HEK293 (cell line): ENCODE results near the gene IRF7.

Experiments
- CTCF ChIP-seq: fragments of 450-650 bp; formaldehyde crosslinking; IDR thresholded peaks from 2 replicates; pipeline ENCODE4 v1.5.1; 2016; ENCODE audit warnings: missing biosample characterization, missing genetic modification characterization
- PRDM4 ChIP-seq: fragments of 450-650 bp; formaldehyde crosslinking; IDR thresholded peaks from 2 replicates; pipeline ENCODE4 v1.5.1; 2017; ENCODE audit warnings: missing biosample characterization, missing genetic modification characterization
- ZNF23 ChIP-seq: fragments of 450-650 bp; formaldehyde crosslinking; IDR thresholded peaks from 2 replicates; pipeline ENCODE4 v1.5.1; 2016; ENCODE audit warnings: missing biosample characterization, missing genetic modification characterization, borderline replicate concordance
- ZNF311 ChIP-seq: fragments of 450-650 bp; formaldehyde crosslinking; IDR thresholded peaks from 2 replicates; pipeline ENCODE4 v1.5.1; 2017; ENCODE audit warnings: missing biosample characterization, missing genetic modification characterization, borderline replicate concordance
- ZNF677 ChIP-seq: fragments of 450-650 bp; IDR thresholded peaks from 2 replicates; pipeline ENCODE4 v1.5.0; 2018; ENCODE audit warnings: missing biosample characterization, mild to moderate bottlenecking, missing genetic modification characterization, moderate library complexity

GRCh38 chr11:575313-575995, 40.3 kb downstream of the IRF7 start:
- TF ChIP-seq CTCF (tag by site-specific recombination), result no peak
- TF ChIP-seq ZNF311 (tag by site-specific recombination), result no peak
- TF ChIP-seq PRDM4 (tag by site-specific recombination), result no peak
- TF ChIP-seq ZNF23 (tag by site-specific recombination), result no peak
- no peak for TF ChIP-seq ZNF677 (tag by site-specific recombination)
